ENCODE data around the gene HAGH. TPM values are rescaled to one million over a fixed set of nuclear protein-coding genes. Genes with fewer than 3 reads are reported as not detected.
A peak's percentile ranks its signal among the peaks of the same experiment; 100 is the strongest.
"Not testable (repeated sequence)": the region's sequence is repeated elsewhere in the genome, so short reads cannot be mapped to it uniquely, and the experiment has no call there.

HAGH gene
- total RNA-seq, 2 experiments from 2014 or later: 51.3 to 51.8 TPM

- no peaks in the 10 kb centered on the region for H3K9me3 Mint-ChIP-seq
- CTCF ChIA-PET: no interaction called here
- no peak for DNase-seq
- no peaks in the 10 kb centered on the region for H3K27me3 Mint-ChIP-seq
- no peak overlapping the region for H3K4me3 Mint-ChIP-seq
- POLR2A ChIA-PET: no interaction called here
- no peak overlapping the region for H3K27ac Mint-ChIP-seq
- peaks cover 21% of the 10 kb centered on the region for H3K36me3 Mint-ChIP-seq (ENCODE audit: low read depth)
- peaks cover 2% of the 10 kb centered on the region for H3K4me1 Mint-ChIP-seq
Observed at GRCh38 chr16:1816396-1817275, 10.0 kb downstream of the HAGH start.

GRCh38 chr16:1815461-1815860 is 11.2 kb downstream of the HAGH start:
- no peak overlapping the region for H3K27ac Mint-ChIP-seq
- H3K9me3 Mint-ChIP-seq: no peaks in the 10 kb centered on the region
- peaks cover 2% of the 10 kb centered on the region for H3K4me1 Mint-ChIP-seq
- ChIA-PET POLR2A (no interaction called here), CTCF (interaction anchor here (0.6 kb wide), 1 partner anchor 47 kb away, joined by 3 read pairs; no protein-coding TSS in a partner anchor)
- no peaks in the 10 kb centered on the region for H3K27me3 Mint-ChIP-seq
- H3K4me3 Mint-ChIP-seq: no peak overlapping the region
- DNase-seq: no peak
- H3K36me3 Mint-ChIP-seq (ENCODE audit: low read depth): peaks cover 21% of the 10 kb centered on the region

GRCh38 chr16:1812732-1813163 is 13.9 kb downstream of the HAGH start:
- ChIA-PET CTCF (interaction anchor here (1.4 kb wide), 1 partner anchor 14 kb away, joined by 3 read pairs; the partner anchor contains the start of gene FAHD1), POLR2A (no interaction called here)
- DNase-seq: peak; percentile 55
- Mint-ChIP-seq H3K27me3 (no peaks in the 10 kb centered on the region), H3K27ac (no peak overlapping the region), H3K4me1 (peaks cover 2% of the 10 kb centered on the region), H3K9me3 (no peaks in the 10 kb centered on the region), H3K4me3 (no peak overlapping the region), H3K36me3 (ENCODE audit: low read depth) (peaks cover 22% of the 10 kb centered on the region)

- no peak overlapping the region for H3K27ac Mint-ChIP-seq
- H3K9me3 Mint-ChIP-seq: no peaks in the 10 kb centered on the region
- DNase-seq: no peak
- H3K27me3 Mint-ChIP-seq: no peaks in the 10 kb centered on the region
- no peak overlapping the region for H3K4me3 Mint-ChIP-seq
- H3K4me1 Mint-ChIP-seq: peaks cover 2% of the 10 kb centered on the region
- ChIA-PET CTCF (no interaction called here), POLR2A (no interaction called here)
- H3K36me3 Mint-ChIP-seq (ENCODE audit: low read depth): peaks cover 25% of the 10 kb centered on the region
Observed at GRCh38 chr16:1810536-1810935, 16.1 kb downstream of the HAGH start.

GRCh38 chr16:1810106-1810505 is 16.5 kb downstream of the HAGH start:
- Mint-ChIP-seq H3K9me3 (no peaks in the 10 kb centered on the region), H3K27ac (no peak overlapping the region), H3K4me3 (no peak overlapping the region), H3K4me1 (peaks cover 2% of the 10 kb centered on the region), H3K36me3 (ENCODE audit: low read depth) (peaks cover 20% of the 10 kb centered on the region), H3K27me3 (no peaks in the 10 kb centered on the region)
- CTCF ChIA-PET: no interaction called here
- POLR2A ChIA-PET: no interaction called here
- DNase-seq: no peak

- peaks cover 2% of the 10 kb centered on the region for H3K4me1 Mint-ChIP-seq
- no peak overlapping the region for H3K4me3 Mint-ChIP-seq
- POLR2A ChIA-PET: interaction anchor here (0.8 kb wide), 1 partner anchor 27 kb away, joined by 3 read pairs; the partner anchor contains the start of genes NUBP2 and SPSB3
- no peaks in the 10 kb centered on the region for H3K9me3 Mint-ChIP-seq
- CTCF ChIA-PET: no interaction called here
- peaks cover 17% of the 10 kb centered on the region for H3K36me3 Mint-ChIP-seq (ENCODE audit: low read depth)
- H3K27me3 Mint-ChIP-seq: no peaks in the 10 kb centered on the region
- H3K27ac Mint-ChIP-seq: no peak overlapping the region
- DNase-seq: no peak
Observed at GRCh38 chr16:1809281-1809801, 17.3 kb downstream of the HAGH start.

GRCh38 chr16:1808691-1809090 is 17.9 kb downstream of the HAGH start:
- H3K27ac Mint-ChIP-seq: no peak overlapping the region
- ChIA-PET POLR2A (no interaction called here), CTCF (no interaction called here)
- DNase-seq: no peak
- H3K27me3 Mint-ChIP-seq: no peaks in the 10 kb centered on the region
- H3K4me1 Mint-ChIP-seq: peaks cover 2% of the 10 kb centered on the region
- H3K4me3 Mint-ChIP-seq: no peak overlapping the region
- no peaks in the 10 kb centered on the region for H3K9me3 Mint-ChIP-seq
- H3K36me3 Mint-ChIP-seq (ENCODE audit: low read depth): peaks cover 15% of the 10 kb centered on the region

- no peak for DNase-seq
- no peak overlapping the region for H3K27ac Mint-ChIP-seq
- no peaks in the 10 kb centered on the region for H3K27me3 Mint-ChIP-seq
- no peak overlapping the region for H3K4me3 Mint-ChIP-seq
- POLR2A ChIA-PET: no interaction called here
- CTCF ChIA-PET: no interaction called here
- no peaks in the 10 kb centered on the region for H3K9me3 Mint-ChIP-seq
- H3K4me1 Mint-ChIP-seq: no peaks in the 10 kb centered on the region
- H3K36me3 Mint-ChIP-seq (ENCODE audit: low read depth): peaks cover 8% of the 10 kb centered on the region
Observed at GRCh38 chr16:1807626-1808025, 19.0 kb downstream of the HAGH start.

- CTCF ChIA-PET: no interaction called here
Observed at GRCh38 chr16:1800701-1801100, 25.9 kb downstream of the HAGH start.

GRCh38 chr16:1799263-1799662 is 27.4 kb downstream of the HAGH start:
- H3K27ac Mint-ChIP-seq; H3K36me3 Mint-ChIP-seq (ENCODE audit: low read depth); POLR2A ChIA-PET; H3K27me3 Mint-ChIP-seq; H3K4me3 Mint-ChIP-seq; H3K4me1 Mint-ChIP-seq; CTCF ChIA-PET; DNase-seq: not testable (repeated sequence)
- peaks cover 17% of the 10 kb centered on the region for H3K9me3 Mint-ChIP-seq

More at GRCh38 chr16:1800701-1801100, 25.9 kb downstream of the HAGH start:
- Mint-ChIP-seq H3K27me3 (no peaks in the 10 kb centered on the region), H3K36me3 (ENCODE audit: low read depth) (peaks cover 6% of the 10 kb centered on the region), H3K9me3 (peaks cover 17% of the 10 kb centered on the region), H3K4me1 (no peaks in the 10 kb centered on the region), H3K4me3 (no peak overlapping the region), H3K27ac (no peak overlapping the region)
- no peak for DNase-seq
- POLR2A ChIA-PET: no interaction called here

GRCh38 chr16:1794908-1795666 is 31.5 kb downstream of the HAGH start:
- no peak for DNase-seq
- ChIA-PET CTCF (no interaction called here), POLR2A (interaction anchor here (0.6 kb wide), 1 partner anchor 21 kb away, joined by 3 read pairs; no protein-coding TSS in a partner anchor)
- H3K27ac Mint-ChIP-seq: no peak overlapping the region
- H3K9me3 Mint-ChIP-seq: peaks cover 14% of the 10 kb centered on the region
- H3K27me3 Mint-ChIP-seq: no peaks in the 10 kb centered on the region
- H3K4me3 Mint-ChIP-seq: no peak overlapping the region
- peaks cover 6% of the 10 kb centered on the region for H3K36me3 Mint-ChIP-seq (ENCODE audit: low read depth)
- no peaks in the 10 kb centered on the region for H3K4me1 Mint-ChIP-seq

- DNase-seq: no peak
- Mint-ChIP-seq H3K4me3 (no peak overlapping the region), H3K27ac (no peak overlapping the region), H3K36me3 (ENCODE audit: low read depth) (peaks cover 4% of the 10 kb centered on the region), H3K27me3 (no peaks in the 10 kb centered on the region), H3K9me3 (peaks cover 9% of the 10 kb centered on the region), H3K4me1 (no peaks in the 10 kb centered on the region)
- ChIA-PET CTCF (interaction anchor here (0.6 kb wide), 1 partner anchor 33 kb away, joined by 3 read pairs; no protein-coding TSS in a partner anchor), POLR2A (interaction anchor here (0.6 kb wide), 1 partner anchor 21 kb away, joined by 3 read pairs; no protein-coding TSS in a partner anchor)
Observed at GRCh38 chr16:1794221-1794871, 32.3 kb downstream of the HAGH start.

Data from activated CD4-positive, alpha-beta memory T cell treated with anti-CD3 and anti-CD28 coated beads, Interleukin-2, amount 10 ng/mL, durations not matched to agents 7 days and 5 days (primary cell).